Measurements from ENCODE around the gene ZNF835.
"Not testable (repeated sequence)": the region's sequence is repeated elsewhere in the genome, so short reads cannot be mapped to it uniquely, and the experiment has no call there.

ZNF835 gene

GRCh38 chr19:56687031-56687430 is 15.5 kb upstream of the ZNF835 start:
- Histone ChIP-seq H3K36me3 (replicated peaks) (no peaks in the 10 kb centered on the region), H3K4me3 (ENCODE audit: low read depth, low read length) (no peak overlapping the region), H3K27me3 (replicated peaks) (no peaks in the 10 kb centered on the region), H3K27ac (no peak overlapping the region)
- TF ChIP-seq CTCF (IDR thresholded peaks at IDR 0.05; ENCODE audit: low read depth, low read length, missing control alignments): no peak
- no peak for DNase-seq
- in situ Hi-C loops (cut with HindIII; ENCODE audit: low pct_ligation_motif_present, low sequenced_read_pairs): no loop called here

- Histone ChIP-seq H3K27me3 (replicated peaks) (no peaks in the 10 kb centered on the region), H3K4me3 (ENCODE audit: low read depth, low read length) (no peak overlapping the region), H3K27ac (no peak overlapping the region), H3K36me3 (replicated peaks) (no peaks in the 10 kb centered on the region)
- DNase-seq: no peak
- in situ Hi-C loops (cut with HindIII; ENCODE audit: low pct_ligation_motif_present, low sequenced_read_pairs): no loop called here
- TF ChIP-seq CTCF (IDR thresholded peaks at IDR 0.05; ENCODE audit: low read depth, low read length, missing control alignments): no peak
Measured at GRCh38 chr19:56683116-56683515, 11.6 kb upstream of the ZNF835 start.

GRCh38 chr19:56681702-56682101 is 10.1 kb upstream of the ZNF835 start:
- in situ Hi-C loops (cut with HindIII; ENCODE audit: low pct_ligation_motif_present, low sequenced_read_pairs): no loop called here
- Histone ChIP-seq H3K4me3 (ENCODE audit: low read depth, low read length) (no peak overlapping the region), H3K36me3 (replicated peaks) (no peaks in the 10 kb centered on the region), H3K27ac (no peak overlapping the region), H3K27me3 (replicated peaks) (no peaks in the 10 kb centered on the region)
- no peak for TF ChIP-seq CTCF (IDR thresholded peaks at IDR 0.05; ENCODE audit: low read depth, low read length, missing control alignments)
- DNase-seq: no peak

DNA sequence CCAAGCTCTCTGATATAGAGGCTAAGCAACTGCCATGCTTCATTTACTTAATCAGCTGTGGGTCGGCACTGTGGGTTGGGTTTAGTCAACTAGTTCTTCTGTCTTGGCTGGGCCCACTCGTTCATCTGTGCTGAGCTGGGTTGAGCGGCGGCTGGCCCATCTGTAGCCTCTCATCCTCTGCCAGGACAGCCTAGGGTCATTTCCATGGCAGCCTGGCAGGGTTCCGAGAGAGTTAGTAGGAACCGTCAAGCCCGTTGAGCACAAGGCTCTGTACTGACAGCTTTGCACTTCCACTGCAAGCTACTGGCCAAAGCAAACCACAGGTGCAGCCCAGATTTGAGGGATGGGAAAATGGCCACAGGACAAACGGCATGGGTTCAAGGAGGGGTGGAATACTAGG is 6.6 kb upstream of the ZNF835 start:
- in situ Hi-C loops (cut with HindIII; ENCODE audit: low pct_ligation_motif_present, low sequenced_read_pairs): no loop called here
- H3K27ac ChIP-seq: no peak overlapping the region
- H3K4me3 ChIP-seq (ENCODE audit: low read depth, low read length): no peak overlapping the region
- TF ChIP-seq CTCF (IDR thresholded peaks at IDR 0.05; ENCODE audit: low read depth, low read length, missing control alignments): no peak
- no peaks in the 10 kb centered on the region for H3K36me3 ChIP-seq (replicated peaks)
- no peaks in the 10 kb centered on the region for H3K27me3 ChIP-seq (replicated peaks)
- DNase-seq: no peak

- H3K4me3 ChIP-seq (ENCODE audit: low read depth, low read length); in situ Hi-C loops (cut with HindIII; ENCODE audit: low pct_ligation_motif_present, low sequenced_read_pairs); DNase-seq; H3K27ac ChIP-seq; H3K27me3 ChIP-seq (replicated peaks); H3K36me3 ChIP-seq (replicated peaks): not testable (repeated sequence)
Measured at GRCh38 chr19:56672610-56673009, 1.1 kb upstream of the ZNF835 start.

DNA sequence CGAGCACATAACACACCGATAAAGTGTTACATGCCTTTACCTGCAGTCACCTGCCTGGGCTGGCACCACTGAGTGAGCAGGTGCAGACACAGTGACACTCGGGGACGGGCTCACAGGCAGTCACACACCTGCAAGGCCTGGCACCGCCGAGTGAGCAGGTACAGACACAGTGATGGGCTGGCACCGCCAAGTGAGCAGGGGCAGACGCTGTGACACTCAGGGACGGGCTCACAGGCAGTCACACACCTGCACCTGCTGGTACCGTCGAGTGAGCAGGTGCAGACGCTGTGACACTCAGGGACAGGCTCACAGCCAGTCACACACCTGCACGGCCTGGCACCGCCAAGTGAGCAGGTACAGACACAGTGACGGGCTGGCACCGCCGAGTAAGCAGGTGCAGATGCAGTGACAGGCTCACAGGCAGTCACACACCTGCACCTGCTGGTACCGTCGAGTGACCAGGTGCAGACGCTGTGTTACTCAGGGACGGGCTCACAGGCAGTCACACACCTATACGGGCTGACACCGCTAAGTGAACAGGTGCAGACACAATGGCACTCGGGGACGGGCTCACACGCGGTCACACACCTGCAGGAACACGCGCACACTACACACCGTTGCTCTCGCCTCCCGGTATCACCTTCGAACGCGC is 470 bp downstream of the ZNF835 start:
- Histone ChIP-seq H3K27me3 (replicated peaks) (no peaks in the 10 kb centered on the region), H3K4me3 (ENCODE audit: low read depth, low read length) (no peak overlapping the region), H3K36me3 (replicated peaks) (no peaks in the 10 kb centered on the region), H3K27ac (no peak overlapping the region)
- in situ Hi-C loops (cut with HindIII; ENCODE audit: low pct_ligation_motif_present, low sequenced_read_pairs): no loop called here
- TF ChIP-seq CTCF (IDR thresholded peaks at IDR 0.05; ENCODE audit: low read depth, low read length, missing control alignments): no peak
- DNase-seq: no peak
